Umbilical cord (tissue), 2 donors: Measurements from ENCODE around the gene MTA3. TPM values are rescaled to one million over a fixed set of nuclear protein-coding genes. Genes with fewer than 3 reads are reported as not detected.
"Not testable (repeated sequence)": the region's sequence is repeated elsewhere in the genome, so short reads cannot be mapped to it uniquely, and the experiment has no call there.

ENCODE experiments used
- DNase-seq: peaks from one replicate; pipeline ENCODE4 v3.0.0-alpha.2; 2015; ENCODE audit warnings: low spot score
- total RNA-seq: library from RNA; depleted of rRNA; stranded (reverse); fragments of >200 nt; gene quantifications from one replicate; pipeline ENCODE4 v1.2.3, GENCODE V29; 2014; ENCODE audit warnings: low replicate concordance; ENCODE audit not compliant: insufficient read depth

Gene MTA3
- total RNA-seq, 1 donor from 2014 or later: 23.8 TPM

- DNase-seq: no peak
Measured at GRCh38 chr2:42607101-42607637, 38.7 kb downstream of the MTA3 start.

DNA sequence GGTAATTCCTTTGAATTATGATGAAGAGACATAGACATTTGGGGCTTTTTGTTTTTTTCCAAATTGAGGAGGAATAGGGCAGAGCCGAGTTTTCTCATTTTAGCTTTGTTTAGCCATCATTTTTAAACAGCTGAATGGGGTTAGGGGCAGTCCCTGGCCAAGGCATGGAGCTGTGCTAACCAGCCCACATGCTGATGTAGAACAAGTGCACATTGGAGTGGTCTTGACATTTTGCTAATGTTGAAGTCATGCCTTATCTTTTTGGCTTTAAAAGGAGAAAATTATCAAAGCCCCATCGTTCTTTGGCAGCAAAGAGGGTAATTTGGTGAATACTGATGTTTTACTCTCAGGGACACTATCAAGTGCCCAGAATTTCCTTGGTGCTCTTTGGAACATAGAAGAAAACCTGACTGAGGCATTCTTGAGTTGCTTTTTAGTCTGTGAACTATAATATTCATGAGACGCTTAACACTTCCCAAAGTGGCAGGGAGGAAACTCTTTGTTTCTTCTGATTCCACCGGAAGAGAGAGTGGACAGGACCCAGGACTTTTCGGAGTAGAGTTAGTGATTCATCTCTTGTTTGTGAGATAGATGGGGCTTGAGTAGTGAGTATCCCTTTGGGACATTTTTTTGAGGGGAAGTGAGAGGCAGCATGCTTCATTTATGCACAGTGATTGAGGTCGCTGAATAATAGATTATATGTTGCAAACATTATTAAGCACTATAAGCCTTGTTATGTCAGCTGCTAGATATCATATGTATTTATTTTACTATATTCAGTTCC is 45.0 kb downstream of the MTA3 start:
- no peak for DNase-seq

DNA sequence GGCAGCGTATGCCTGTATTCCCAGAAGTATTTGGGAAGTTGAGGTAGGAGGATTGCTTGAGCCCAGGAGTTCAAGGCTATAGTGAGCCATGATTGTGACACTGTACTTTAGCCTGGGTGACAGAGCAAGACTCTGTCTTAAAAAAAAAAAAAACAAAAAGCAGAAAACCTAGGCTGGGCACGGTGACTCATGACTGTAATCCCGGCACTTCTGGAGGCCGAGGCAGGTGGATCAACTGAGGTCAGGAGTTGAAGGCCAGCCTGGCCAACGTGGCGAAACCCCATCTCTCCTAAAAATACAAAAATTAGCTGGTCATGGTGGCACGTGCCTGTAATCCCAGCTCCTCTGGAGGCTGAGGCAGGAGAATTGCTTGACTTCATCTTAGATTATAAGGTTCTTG is 46.4 kb downstream of the MTA3 start:
- DNase-seq: no peak

DNA sequence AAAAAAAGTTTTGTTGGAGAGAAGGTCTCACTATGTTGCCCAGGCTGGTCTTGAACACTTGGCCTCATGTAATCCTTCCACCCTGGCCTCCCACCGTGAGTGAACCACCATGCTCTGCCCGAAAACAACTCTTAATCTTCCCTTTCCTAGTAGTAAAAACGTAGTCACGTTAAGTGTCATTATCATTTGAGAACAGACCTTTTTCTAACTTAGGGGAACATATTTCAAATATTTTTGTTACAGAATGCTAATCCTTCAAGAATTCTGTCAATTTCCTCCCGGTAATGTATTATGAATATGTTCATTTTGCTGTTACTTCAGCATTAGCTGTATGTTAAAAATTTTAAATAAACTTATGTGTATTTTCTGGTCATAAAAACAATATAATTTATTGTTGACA is 49.7 kb downstream of the MTA3 start:
- no peak for DNase-seq

- no peak for DNase-seq
Measured at GRCh38 chr2:42618972-42619371, 50.5 kb downstream of the MTA3 start.

- DNase-seq: not testable (repeated sequence)
Measured at GRCh38 chr2:42621626-42622025, 53.2 kb downstream of the MTA3 start.

GRCh38 chr2:42622943-42623676 is 54.7 kb downstream of the MTA3 start:
- no peak for DNase-seq

GRCh38 chr2:42624047-42624446 is 55.6 kb downstream of the MTA3 start:
- no peak for DNase-seq

GRCh38 chr2:42628024-42628423 is 59.6 kb downstream of the MTA3 start:
- not testable (repeated sequence) for DNase-seq

GRCh38 chr2:42636934-42637333 is 68.5 kb downstream of the MTA3 start:
- DNase-seq: no peak

GRCh38 chr2:42638080-42638784 is 69.8 kb downstream of the MTA3 start:
- no peak for DNase-seq

DNA sequence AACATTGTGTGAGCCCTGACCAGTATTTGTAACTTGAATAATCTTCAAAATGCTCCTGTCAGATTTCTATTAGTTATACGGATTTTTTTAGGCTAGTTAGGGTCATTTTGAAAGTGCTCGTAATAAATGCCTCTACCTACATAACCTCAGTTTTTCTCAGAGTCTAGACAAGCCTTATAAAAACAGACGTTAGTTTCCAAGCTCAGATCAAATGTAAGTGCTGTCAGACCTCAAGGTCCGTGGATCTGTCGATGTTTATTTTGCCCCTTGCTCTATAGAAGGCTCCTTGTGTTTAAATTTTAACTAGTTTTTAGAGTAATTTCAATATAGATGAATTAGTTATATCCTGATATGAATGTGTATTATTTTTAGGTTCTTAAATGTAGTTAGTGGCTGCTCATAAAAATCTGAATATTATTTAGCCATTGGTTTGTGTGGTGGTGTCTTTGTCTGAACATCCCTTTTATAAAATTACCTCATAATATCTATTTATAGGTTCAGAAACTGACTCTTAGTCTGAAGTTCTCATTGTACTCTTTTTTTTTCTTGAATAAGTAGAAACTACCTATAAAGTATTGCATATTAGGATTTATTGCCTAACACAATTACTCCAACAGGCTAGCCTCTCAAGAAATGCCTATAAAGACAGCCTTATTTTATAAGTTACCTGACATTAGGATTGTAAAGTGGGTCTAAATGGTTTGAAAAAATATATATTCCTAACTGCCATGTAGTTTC is 71.1 kb downstream of the MTA3 start:
- no peak for DNase-seq

GRCh38 chr2:42640261-42640660 is 71.8 kb downstream of the MTA3 start:
- no peak for DNase-seq

- not testable (repeated sequence) for DNase-seq
Measured at GRCh38 chr2:42642371-42642770, 73.9 kb downstream of the MTA3 start.

GRCh38 chr2:42645551-42645950 is 77.1 kb downstream of the MTA3 start:
- DNase-seq: no peak

- no peak for DNase-seq
Measured at GRCh38 chr2:42648796-42649195, 80.4 kb downstream of the MTA3 start.

GRCh38 chr2:42651057-42651456 is 82.6 kb downstream of the MTA3 start:
- DNase-seq: no peak

- no peak for DNase-seq
Measured at GRCh38 chr2:42652086-42652485, 83.7 kb downstream of the MTA3 start.

GRCh38 chr2:42653039-42653438 is 84.6 kb downstream of the MTA3 start:
- DNase-seq: no peak

DNA sequence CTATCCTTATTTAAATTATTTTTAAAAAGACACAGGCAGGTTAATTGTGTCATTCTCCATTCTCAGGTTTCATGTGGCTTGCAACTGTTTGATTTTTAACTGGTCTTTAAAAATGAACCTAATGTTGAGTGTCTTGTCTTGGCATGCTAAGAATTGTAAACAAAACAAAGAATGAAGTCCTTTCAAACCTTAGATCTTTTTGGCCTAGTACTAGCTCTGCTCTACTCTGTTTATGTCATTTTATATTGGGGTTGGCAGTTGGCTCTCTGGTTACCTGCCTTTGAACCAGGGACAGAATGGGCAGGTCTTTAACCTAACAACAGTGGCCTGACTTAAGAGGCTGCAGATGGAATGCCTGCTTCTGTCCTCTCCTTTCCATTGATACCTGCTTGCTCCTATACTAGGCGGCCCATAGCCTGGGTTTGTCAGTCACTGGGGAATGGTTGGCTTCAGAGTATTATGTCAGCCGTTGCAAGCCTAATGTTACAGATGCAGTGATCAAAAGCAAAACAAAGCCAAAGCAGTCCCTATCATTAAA is 85.5 kb downstream of the MTA3 start:
- no peak for DNase-seq

GRCh38 chr2:42658306-42658705 is 89.9 kb downstream of the MTA3 start:
- DNase-seq: no peak
